GM12878 (cell line): ENCODE measurements around the gene SLC35G1. TPM values are rescaled to one million over a fixed set of nuclear protein-coding genes. Genes with fewer than 3 reads are reported as not detected.

ENCODE experiments used
- ATF3 ChIP-seq: IDR thresholded peaks from 2 replicates; pipeline ENCODE4 v1.6.1; 2011; ENCODE audit warnings: low read depth, mild to moderate bottlenecking, low read length, moderate library complexity, borderline replicate concordance; ENCODE audit errors: extremely low read depth
- CHD1 ChIP-seq: IDR thresholded peaks from 2 replicates; pipeline ENCODE4 v1.6.1; 2012; ENCODE audit warnings: low read depth, low read length, improper control_type of control experiment
- EED ChIP-seq: sonication (generic); IDR thresholded peaks from 2 replicates; pipeline ENCODE4 v1.6.1; 2016; ENCODE audit warnings: antibody characterized with exemption, low read depth
- EZH2 ChIP-seq: IDR thresholded peaks from 2 replicates; pipeline ENCODE4 v1.6.1; 2012; ENCODE audit warnings: low read depth, mild to moderate bottlenecking, control low read depth, inconsistent platforms, low read length, borderline replicate concordance; ENCODE audit not compliant: control insufficient read depth
- HDGF ChIP-seq: fragments of 450-650 bp; IDR thresholded peaks from 2 replicates; pipeline ENCODE4 v1.6.1; 2016; ENCODE audit warnings: antibody characterized with exemption
- JUNB ChIP-seq: IDR thresholded peaks from 2 replicates; pipeline ENCODE4 v1.6.1; 2016; ENCODE audit warnings: antibody characterized with exemption, mild to moderate bottlenecking
- MYB ChIP-seq: fragments of 150-350 bp; IDR thresholded peaks from 2 replicates; pipeline ENCODE4 v1.6.1; 2014; ENCODE audit warnings: mild to moderate bottlenecking, low read depth, low read length, borderline replicate concordance
- NBN ChIP-seq: fragments of 450-650 bp; IDR thresholded peaks from 2 replicates; pipeline ENCODE4 v1.6.1; 2016
- NR2C1 ChIP-seq: fragments of 450-650 bp; IDR thresholded peaks from 2 replicates; pipeline ENCODE4 v1.6.1; 2017; ENCODE audit warnings: antibody characterized with exemption, mild to moderate bottlenecking, moderate library complexity
- NR2F1 ChIP-seq: fragments of 450-650 bp; conservative IDR thresholded peaks from 2 replicates; pipeline ENCODE4 v1.6.1; 2017; ENCODE audit warnings: mild to moderate bottlenecking
- PRDM15 ChIP-seq: fragments of 450-650 bp; formaldehyde crosslinking; IDR thresholded peaks from 2 replicates; pipeline ENCODE4 v1.4.0; 2020; ENCODE audit warnings: mild to moderate bottlenecking, moderate library complexity
- RAD21 ChIP-seq: IDR thresholded peaks from 2 replicates; pipeline ENCODE4 v1.6.1; 2011; ENCODE audit warnings: mild to moderate bottlenecking, low read depth, low read length, moderate library complexity; ENCODE audit not compliant: insufficient read depth
- RBBP5 ChIP-seq: fragments of 200-600 bp; sonication (generic); conservative IDR thresholded peaks from 2 replicates; pipeline ENCODE4 v1.6.1; 2016
- SMC3 ChIP-seq: IDR thresholded peaks from 2 replicates; pipeline ENCODE4 v1.6.1; 2011; ENCODE audit warnings: low read length, improper control_type of control experiment, borderline replicate concordance
- SPI1 ChIP-seq: IDR thresholded peaks from 2 replicates; pipeline ENCODE4 v1.6.1; 2011; ENCODE audit warnings: low read depth, mild to moderate bottlenecking, low read length, moderate library complexity, borderline replicate concordance; ENCODE audit not compliant: insufficient read depth
- STAT3 ChIP-seq: IDR thresholded peaks from 2 replicates; pipeline ENCODE4 v1.6.1; 2011; ENCODE audit warnings: low read depth, low read length, improper control_type of control experiment
- TARDBP ChIP-seq: IDR thresholded peaks from 2 replicates; pipeline ENCODE4 v1.6.1; 2016; ENCODE audit warnings: borderline replicate concordance
- USF2 ChIP-seq: IDR thresholded peaks from 2 replicates; pipeline ENCODE4 v1.6.1; 2011; ENCODE audit warnings: low read depth, low read length, improper control_type of control experiment, borderline replicate concordance
- ZBTB11 ChIP-seq: fragments of 450-650 bp; formaldehyde crosslinking; IDR thresholded peaks from 2 replicates; pipeline ENCODE4 v1.5.0; 2022; ENCODE audit warnings: mild to moderate bottlenecking, missing genetic modification characterization
- ZNF384 ChIP-seq: IDR thresholded peaks from 2 replicates; pipeline ENCODE4 v1.6.1; 2012; ENCODE audit warnings: low read depth, mild to moderate bottlenecking, low read length, improper control_type of control experiment, borderline replicate concordance
- polyA plus RNA-seq, 11 experiments: library from polyadenylated mRNA; depleted of rRNA in 4 of 11; unstranded in 6 of 11; stranded (reverse) in 5 of 11; fragments of >200 nt; fragmentation: Nextera tagmentation in 4 of 11; fragmentation: Illumina TruSeq in 1 of 11; extraction: Ambion mirVana in 4 of 11; extraction: Trizol in 1 of 11; gene quantifications; 1 replicate in 1 of 11; 2 replicates in 10 of 11; pipeline versions ENCODE4 v1.2.1 to v1.2.3, GENCODE V29; 2011 to 2016; ENCODE audit warnings: inconsistent platforms in 2 of 11, missing spikeins in 2 of 11, low read depth in 1 of 11
- total RNA-seq, 4 experiments: library from RNA; depleted of rRNA in 3 of 4; stranded (reverse); fragments of >200 nt in 3 of 4; fragmentation: Illumina TruSeq in 1 of 4; extraction: Trizol in 1 of 4; gene quantifications; 2 replicates each; pipeline versions ENCODE4 v1.2.1 to v1.2.3, GENCODE V29; 2013 to 2021

The SLC35G1 gene
- total and polyA plus RNA-seq, 10 of the 15 experiments (the other 5 are each of a cell fraction or from before 2014, with no cell fraction given): 1.7 to 8.8 (median 6.7) TPM

- TF ChIP-seq EZH2: no peak
- no peak for TF ChIP-seq SMC3
- peak; percentile 85 for TF ChIP-seq NR2F1
- no peak for TF ChIP-seq ZNF384
- TF ChIP-seq MYB: no peak
- TF ChIP-seq NBN: no peak
- TF ChIP-seq NR2C1: no peak
- 0 out of 2 replicates have a peak, but pooled peaks have one; percentile 54 for TF ChIP-seq HDGF
- no peak for TF ChIP-seq ATF3
- no peak for TF ChIP-seq RAD21
- no peak for TF ChIP-seq PRDM15 (CRISPR knock-in tag)
- peak; percentile 6; the same call in 1 of the 2 replicates for TF ChIP-seq EED
- no peak; the same call in 1 of the 2 replicates for TF ChIP-seq TARDBP
- TF ChIP-seq RBBP5: no peak
- TF ChIP-seq SPI1: no peak
- TF ChIP-seq JUNB: no peak
- no peak for TF ChIP-seq STAT3
- TF ChIP-seq CHD1: no peak
- TF ChIP-seq ZBTB11: no peak
- TF ChIP-seq USF2: no peak
Measured at GRCh38 chr10:93893646-93894515, at the start of gene SLC35G1 (continued).
